Measurements from ENCODE around the gene PDCD6IP.

- TF ChIP-seq, protein P1, sequence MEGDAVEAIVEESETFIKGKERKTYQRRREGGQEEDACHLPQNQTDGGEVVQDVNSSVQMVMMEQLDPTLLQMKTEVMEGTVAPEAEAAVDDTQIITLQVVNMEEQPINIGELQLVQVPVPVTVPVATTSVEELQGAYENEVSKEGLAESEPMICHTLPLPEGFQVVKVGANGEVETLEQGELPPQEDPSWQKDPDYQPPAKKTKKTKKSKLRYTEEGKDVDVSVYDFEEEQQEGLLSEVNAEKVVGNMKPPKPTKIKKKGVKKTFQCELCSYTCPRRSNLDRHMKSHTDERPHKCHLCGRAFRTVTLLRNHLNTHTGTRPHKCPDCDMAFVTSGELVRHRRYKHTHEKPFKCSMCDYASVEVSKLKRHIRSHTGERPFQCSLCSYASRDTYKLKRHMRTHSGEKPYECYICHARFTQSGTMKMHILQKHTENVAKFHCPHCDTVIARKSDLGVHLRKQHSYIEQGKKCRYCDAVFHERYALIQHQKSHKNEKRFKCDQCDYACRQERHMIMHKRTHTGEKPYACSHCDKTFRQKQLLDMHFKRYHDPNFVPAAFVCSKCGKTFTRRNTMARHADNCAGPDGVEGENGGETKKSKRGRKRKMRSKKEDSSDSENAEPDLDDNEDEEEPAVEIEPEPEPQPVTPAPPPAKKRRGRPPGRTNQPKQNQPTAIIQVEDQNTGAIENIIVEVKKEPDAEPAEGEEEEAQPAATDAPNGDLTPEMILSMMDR (conservative IDR thresholded peaks at IDR 0.05; ENCODE audit: low read length): peak; percentile 77
- TF ChIP-seq EZH2phosphoT487 (IDR thresholded peaks at IDR 0.05; ENCODE audit: borderline replicate concordance): no peak
Observed at GRCh38 chr3:33787328-33788009, 11.0 kb upstream of the PDCD6IP start.

Measured in Loucy (cell line).